ENCODE results near the gene LGALS14. TPM values are rescaled to one million over a fixed set of nuclear protein-coding genes. Genes with fewer than 3 reads are reported as not detected.

Gene LGALS14
- total RNA-seq, 1 donor: not detected

DNA sequence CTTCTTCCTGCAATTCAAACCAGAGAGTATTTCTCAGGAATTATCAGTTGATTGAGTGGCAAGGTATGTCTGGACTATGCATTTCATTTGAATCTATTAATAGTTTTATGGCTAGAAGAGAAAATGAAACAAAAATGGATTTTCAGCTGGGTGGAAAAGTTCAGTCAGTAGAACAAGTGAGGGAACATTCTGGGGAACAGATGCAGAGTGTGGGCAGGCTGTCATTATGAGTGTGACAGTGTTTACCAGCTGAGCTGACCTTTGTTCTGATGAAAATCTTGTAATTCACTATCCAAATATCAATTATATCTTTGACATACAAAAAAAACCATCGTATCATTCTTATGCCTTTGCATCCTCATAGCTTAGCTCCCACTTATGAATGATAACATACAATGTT lies 36.1 kb downstream of the LGALS14 start:
- no peak overlapping the region for H3K4me3 ChIP-seq (ENCODE audit: low read depth, low read length)
- DNase-seq (ENCODE audit: low read depth): no peak
- TF ChIP-seq, protein P1, sequence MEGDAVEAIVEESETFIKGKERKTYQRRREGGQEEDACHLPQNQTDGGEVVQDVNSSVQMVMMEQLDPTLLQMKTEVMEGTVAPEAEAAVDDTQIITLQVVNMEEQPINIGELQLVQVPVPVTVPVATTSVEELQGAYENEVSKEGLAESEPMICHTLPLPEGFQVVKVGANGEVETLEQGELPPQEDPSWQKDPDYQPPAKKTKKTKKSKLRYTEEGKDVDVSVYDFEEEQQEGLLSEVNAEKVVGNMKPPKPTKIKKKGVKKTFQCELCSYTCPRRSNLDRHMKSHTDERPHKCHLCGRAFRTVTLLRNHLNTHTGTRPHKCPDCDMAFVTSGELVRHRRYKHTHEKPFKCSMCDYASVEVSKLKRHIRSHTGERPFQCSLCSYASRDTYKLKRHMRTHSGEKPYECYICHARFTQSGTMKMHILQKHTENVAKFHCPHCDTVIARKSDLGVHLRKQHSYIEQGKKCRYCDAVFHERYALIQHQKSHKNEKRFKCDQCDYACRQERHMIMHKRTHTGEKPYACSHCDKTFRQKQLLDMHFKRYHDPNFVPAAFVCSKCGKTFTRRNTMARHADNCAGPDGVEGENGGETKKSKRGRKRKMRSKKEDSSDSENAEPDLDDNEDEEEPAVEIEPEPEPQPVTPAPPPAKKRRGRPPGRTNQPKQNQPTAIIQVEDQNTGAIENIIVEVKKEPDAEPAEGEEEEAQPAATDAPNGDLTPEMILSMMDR (IDR thresholded peaks at IDR 0.05; ENCODE audit: insufficient read depth, low read depth, low read length): no peak

DNA sequence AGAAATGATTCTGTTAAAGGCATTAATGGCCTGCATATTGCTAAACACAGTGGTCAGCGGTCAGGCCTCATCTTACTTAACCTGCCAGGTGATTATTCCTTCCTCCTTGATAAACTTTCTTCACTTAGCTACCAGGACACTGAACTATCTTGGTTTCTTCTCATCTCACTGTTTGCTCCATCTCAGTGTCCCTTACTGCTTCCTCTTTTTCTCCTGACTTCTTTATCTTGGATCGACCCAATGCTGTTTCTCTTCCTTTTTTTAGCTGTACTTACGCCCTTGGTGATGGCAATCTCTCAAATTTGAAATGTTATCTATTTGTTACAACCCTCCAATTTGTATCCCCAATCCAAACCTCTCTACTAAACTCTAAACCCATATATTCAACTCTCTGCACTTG lies 41.4 kb downstream of the LGALS14 start:
- DNase-seq (ENCODE audit: low read depth): no peak
- TF ChIP-seq, protein P1 (IDR thresholded peaks at IDR 0.05; ENCODE audit: insufficient read depth, low read depth, low read length): no peak
- no peak overlapping the region for H3K4me3 ChIP-seq (ENCODE audit: low read depth, low read length)

DNA sequence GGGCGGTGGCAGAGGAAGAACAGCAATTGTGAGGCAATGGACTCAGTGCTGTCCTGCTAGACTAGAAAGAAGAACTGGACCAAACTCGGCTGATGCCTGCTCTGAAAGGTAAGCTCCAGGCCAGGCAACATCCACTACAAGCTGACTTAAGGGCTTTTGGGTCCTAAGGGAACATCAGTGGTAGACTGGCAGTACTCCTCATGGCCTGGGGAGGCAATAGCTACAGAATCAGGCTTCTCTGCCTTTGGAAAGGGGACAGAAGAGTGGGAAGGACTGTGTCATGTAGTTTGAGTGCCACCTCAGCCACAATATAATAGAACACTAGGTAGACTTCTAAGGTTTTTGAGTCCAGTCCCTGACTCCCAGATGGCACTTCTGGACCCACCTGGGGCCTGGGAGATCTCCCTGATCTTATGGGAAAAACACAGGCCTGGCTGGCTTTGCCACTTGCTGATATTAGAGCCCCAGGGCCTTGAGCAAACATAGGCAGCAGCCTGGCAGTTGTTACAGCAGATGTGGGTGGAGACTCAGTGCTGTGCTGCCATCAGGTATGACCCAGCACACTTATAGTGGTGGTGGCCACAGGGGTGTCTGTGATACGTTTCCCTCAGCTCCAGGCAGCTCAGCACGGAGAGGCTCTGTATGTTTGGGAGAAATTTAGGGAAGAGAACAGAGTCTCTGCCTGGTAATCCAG lies 42.7 kb downstream of the LGALS14 start:
- TF ChIP-seq, protein P1 (IDR thresholded peaks at IDR 0.05; ENCODE audit: insufficient read depth, low read depth, low read length): no peak

DNA sequence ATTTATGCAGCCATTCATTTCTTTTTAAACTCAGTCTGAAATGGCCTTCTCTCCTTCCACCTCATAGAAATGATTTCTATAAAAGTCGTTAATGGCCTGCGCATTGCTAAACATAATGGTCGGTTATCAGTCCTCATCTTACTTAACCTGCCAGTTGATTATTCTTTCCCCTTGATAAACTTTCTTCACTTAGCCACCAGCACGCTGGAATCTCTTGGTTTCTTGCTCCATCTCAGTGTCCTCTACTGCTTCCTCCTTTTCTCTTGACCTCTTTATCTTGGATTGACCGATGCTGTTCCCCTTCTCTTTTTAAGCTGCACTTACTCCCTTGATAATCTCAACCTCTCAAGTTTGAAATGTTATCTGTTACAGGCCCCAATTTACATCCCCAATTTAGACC lies 45.7 kb downstream of the LGALS14 start:
- TF ChIP-seq, protein P1 (IDR thresholded peaks at IDR 0.05; ENCODE audit: insufficient read depth, low read depth, low read length): no peak
- no peak for DNase-seq (ENCODE audit: low read depth)
- no peak overlapping the region for H3K4me3 ChIP-seq (ENCODE audit: low read depth, low read length)

More for the DNA sequence above, 42.7 kb downstream of the LGALS14 start:
- DNase-seq (ENCODE audit: low read depth): no peak
- no peak overlapping the region for H3K4me3 ChIP-seq (ENCODE audit: low read depth, low read length)

DNA sequence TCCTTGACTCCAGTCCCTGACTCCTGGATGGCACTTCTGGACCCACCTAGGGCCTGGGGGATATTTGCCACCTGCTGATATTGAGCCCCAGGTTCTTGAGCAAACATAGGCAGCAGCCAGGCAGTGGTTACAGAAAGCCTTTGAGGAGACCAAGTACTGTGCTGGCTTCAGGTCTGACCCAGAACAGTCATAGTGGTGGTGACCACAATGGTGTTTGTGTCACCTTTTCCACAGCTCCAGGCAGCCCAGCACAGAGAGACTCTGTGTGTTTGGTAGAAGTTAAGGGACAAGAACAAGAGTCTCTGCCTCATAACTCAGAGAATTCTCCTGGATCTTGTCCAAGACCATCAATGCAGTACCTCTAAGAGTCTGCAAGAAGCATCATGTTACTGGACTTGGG lies 48.1 kb downstream of the LGALS14 start:
- TF ChIP-seq, protein P1 (IDR thresholded peaks at IDR 0.05; ENCODE audit: insufficient read depth, low read depth, low read length): no peak
- no peak for DNase-seq (ENCODE audit: low read depth)

DNA sequence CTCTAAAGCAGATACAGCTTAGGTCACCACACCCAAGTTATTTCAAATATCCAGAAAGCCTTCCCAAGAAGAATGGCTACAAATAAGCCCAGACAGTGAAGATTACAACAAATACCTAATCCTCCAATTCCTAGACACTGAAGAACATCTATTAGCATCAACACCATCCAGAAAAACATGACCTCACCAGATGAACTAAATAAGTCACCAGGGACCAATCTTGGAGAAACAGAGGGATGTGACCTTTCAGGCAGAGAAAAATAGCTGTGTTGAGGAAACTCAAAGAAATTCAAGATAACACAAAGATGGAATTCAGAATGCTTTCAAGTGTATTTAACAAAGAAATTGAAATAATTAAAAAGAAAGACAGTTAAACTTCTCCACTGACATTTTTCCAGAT lies 48.5 kb downstream of the LGALS14 start:
- DNase-seq (ENCODE audit: low read depth): no peak
- TF ChIP-seq, protein P1 (IDR thresholded peaks at IDR 0.05; ENCODE audit: insufficient read depth, low read depth, low read length): no peak
- no peak overlapping the region for H3K4me3 ChIP-seq (ENCODE audit: low read depth, low read length)

More for the DNA sequence above, 48.1 kb downstream of the LGALS14 start:
- no peak overlapping the region for H3K4me3 ChIP-seq (ENCODE audit: low read depth, low read length)

DNA sequence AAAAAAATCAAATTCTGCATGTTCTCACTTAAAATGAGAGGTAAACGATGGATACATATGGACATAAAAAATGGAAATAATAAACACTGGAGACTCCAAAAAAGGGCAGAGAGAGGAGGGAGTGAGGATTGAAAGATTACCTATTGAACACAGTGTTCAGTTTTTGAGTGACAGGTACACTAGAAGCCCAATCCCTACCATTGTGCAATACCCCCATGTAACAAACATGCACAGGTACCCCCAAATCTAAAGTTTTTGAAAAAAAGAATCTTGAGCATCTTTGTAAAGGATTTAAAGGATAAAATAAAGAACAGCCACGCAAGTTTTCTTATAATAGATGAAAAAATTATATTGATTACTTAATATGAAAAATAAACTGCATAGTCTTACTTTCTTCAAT lies 50.3 kb downstream of the LGALS14 start:
- TF ChIP-seq, protein P1 (IDR thresholded peaks at IDR 0.05; ENCODE audit: insufficient read depth, low read depth, low read length): no peak
- no peak for DNase-seq (ENCODE audit: low read depth)
- no peak overlapping the region for H3K4me3 ChIP-seq (ENCODE audit: low read depth, low read length)
